Measurements from ENCODE around the gene DCHS2.

Gene DCHS2, protein sequence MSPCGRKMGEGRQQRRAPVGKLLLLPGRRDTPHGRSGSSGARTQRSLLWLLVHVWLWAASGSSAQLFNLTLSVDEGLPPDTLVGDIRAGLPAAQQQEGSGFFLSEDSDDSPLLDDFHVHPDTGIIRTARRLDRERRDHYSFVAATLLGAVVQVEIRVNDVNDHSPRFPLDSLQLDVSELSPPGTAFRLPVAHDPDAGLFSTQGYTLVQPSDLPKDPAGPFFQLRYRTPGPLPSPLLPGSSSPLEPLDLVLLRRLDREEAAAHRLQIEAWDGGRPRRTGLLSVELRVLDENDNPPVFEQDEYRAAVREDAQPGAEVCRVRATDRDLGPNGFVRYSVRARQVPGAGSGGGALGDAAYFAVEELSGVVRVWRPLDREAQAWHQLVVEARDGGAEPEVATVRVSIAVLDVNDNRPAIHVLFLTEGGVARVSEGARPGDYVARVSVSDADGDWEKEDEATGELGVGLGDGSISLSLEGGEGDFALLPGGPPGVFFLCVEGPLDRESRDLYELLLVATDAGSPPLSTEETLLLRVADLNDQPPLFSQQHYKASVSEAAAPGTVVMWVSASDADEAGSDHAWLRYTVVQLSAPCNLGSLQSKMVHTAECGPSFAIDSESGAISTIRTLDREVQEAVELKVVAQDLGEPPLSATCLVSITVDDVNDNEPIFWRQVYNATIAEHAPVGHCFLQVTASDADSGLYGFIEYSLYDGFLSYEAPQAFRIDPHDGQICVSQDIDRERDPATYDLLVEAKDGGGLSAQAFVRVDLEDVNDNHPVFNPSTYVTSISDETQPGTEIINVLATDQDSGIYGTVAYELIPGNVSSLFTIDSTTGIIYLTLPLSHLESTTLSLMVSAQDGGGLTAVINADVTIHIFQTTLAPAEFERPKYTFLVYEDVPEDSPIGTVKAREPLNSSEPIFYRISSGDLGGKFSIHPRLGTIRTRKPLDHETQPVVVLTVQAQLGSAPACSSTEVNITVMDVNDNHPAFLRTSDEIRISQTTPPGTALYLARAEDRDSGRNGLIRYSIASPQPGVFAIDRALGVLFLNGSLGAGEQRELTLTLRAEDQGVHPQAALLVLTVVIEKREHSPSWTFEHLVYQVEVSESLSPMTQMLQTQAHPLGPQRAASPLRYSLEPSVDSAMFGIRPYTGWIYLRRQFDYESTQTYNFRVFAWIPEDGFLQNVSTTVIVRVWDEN (N-terminal part only)

DNA sequence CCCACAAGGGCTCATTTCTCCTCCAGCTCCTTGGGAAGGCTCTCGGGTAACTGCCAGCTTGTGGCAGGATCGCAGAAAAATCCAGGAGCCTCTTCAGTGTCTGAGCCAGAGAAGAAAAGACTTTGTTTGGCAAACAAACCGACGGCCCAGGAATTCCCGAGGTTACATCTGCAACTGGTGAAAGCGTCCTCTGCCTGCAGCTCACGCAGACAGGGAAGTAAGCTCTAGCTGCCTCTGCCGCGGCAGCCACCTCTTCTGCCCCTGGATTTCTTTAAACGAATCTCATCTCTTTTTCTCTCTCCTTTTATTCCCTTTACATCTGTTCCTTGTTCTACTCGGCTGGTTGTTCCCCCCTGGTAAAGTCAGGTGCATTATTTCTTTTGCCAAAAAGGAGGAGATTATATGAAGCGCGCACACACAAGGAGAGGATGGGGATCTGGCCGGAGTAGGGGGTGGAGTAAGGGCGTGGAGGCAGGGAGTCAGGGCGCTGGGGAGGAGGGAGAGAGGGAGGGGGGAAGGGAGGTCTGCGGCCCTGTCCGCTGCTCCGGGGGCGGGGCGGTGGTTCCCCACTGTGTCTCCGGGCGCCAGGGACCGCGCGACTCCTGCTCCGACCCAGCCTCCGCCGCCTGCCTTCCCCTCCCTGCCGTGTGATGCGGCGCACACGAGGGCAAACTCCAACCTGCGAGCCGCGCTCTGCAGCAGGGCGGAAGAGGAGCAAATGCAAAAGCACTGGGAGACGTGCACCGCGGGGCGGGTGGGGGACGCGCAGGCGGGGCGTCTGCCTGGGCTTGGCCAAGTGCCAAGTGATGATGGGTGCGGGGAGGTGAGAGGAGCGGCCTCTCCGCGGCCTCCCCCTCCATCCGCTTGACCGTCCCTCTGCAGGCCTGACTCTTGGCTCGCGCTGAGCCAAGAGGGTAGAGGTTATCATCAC is at the start of gene DCHS2:
TSS of gene DCHS2 (minus strand) at position 459 of the 931 bp plus-strand sequence. CDS start at position 15, 444 bp downstream.
- peak; percentile 59 for FAIRE-seq
- peak; percentile 35 for DNase-seq (ENCODE audit: insufficient read length, low spot score)

DNA sequence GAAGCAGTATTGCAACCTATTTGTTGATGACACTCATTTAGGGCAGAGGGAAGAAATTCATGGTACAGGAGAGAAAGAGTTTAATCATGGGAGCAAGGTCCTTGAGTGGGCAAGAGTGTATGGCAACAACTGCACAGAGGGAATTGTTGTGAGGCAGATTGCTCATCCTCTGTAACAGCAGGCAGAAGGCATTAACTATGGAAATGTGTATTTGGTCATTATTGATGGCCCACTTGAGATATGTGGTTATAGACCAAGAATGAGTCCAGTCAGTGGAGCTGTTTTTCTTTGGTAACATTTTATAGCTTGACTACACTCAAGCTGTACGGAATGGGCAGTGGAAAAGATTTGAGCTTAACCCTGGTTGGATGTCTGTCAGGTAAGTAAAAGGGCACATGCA is 42.7 kb upstream of the DCHS2 start:
- FAIRE-seq (no peak), DNase-seq (ENCODE audit: insufficient read length, low spot score) (no peak)

DNA sequence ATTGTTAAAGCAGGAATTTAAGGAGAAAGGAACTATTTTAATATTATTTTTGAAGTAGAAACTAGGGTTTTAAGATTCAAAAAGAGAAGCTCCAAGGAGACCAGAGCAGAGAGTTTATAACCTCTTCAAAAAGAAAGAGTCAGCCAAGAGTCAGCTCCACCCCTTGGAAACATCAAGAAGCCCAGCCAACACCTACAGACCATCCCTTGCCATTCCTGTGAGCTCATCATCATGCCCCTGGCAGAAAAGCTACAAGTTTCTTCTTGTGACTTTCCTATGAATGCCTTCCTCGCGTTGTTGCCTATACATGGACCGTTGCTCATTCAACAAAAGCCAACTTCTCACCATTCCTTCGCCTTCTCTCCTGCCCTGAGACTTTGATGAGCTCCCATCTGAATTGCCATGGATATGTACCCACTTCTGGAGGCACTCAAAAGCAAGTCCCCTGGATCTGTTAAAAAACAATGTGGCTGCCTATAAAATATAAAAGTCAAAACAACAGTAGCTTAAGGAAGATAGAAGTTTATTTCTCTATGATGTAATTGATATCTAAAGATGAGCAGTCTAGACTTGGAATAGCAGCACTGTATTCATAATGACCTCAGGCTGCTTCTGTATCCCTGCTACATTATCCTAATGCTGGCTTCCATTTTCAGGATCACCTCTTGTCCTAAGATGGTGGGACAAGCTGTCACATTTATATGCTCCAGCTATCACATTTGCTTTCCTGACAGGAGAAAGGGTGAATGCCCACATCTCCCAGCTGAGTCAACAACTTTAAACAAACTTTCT is 38.3 kb upstream of the DCHS2 start:
- FAIRE-seq = no peak

DNA sequence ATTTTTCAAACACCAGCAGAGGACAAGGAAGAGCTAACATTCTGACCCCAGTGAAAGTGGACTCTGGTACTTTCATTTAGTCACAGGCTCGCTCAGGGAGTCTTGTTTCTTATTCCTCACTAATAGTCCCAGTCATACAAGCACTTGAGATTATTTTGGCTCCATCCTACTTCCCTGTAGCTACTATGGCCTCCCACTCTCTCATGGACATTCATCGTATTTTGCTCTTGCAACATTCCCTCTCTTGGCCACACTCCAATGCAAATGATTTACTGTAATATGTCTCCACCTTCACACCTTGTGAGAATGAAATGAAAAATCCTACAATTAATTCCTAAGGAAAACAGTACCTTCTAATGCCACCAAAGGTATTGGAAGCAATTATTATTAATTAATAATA is 37.3 kb upstream of the DCHS2 start:
- FAIRE-seq = no peak

More for the DNA sequence above, 38.3 kb upstream of the DCHS2 start:
- no peak for DNase-seq (ENCODE audit: insufficient read length, low spot score)

DNA sequence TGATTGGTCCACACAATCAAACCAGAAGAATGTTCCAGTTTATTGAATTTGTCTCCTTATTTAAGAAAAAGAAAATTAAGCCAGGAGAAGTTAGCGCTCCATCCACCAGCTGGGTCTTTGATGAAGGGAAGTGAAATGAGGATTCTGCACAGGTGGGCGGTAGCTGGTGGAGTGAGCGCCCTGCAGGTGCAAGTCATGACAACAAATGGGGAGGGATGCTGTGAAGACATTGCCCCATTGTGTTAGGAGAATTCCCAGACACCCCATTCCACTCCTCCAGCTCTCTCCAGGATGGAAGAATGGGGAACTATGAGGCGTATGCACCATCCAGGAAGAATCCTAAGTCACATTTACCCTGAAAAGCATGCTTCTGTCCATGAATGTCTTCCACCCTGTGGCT is 35.7 kb upstream of the DCHS2 start:
- no peak for FAIRE-seq
- no peak for DNase-seq (ENCODE audit: insufficient read length, low spot score)

More for the DNA sequence above, 37.3 kb upstream of the DCHS2 start:
- no peak for DNase-seq (ENCODE audit: insufficient read length, low spot score)

DNA sequence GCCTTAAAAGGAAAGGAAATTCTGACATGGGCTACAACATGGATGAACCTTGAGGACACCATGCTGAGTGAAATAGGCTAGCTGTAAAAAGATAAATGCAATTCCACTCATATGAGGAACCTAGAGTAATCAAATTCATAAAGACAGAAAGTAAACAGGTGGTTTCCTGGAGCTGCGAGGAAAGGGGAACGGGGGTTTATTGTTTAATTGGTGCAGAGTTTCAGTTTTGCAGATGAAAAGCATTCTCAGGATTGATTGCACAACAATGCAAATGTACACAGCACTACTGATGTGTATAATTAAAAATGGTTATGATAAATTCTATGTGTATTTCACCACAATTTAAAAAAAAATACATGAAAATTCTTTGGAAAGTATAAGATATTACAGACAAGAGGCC is 34.6 kb upstream of the DCHS2 start:
- DNase-seq (ENCODE audit: insufficient read length, low spot score) (no peak), FAIRE-seq (no peak)

DNA sequence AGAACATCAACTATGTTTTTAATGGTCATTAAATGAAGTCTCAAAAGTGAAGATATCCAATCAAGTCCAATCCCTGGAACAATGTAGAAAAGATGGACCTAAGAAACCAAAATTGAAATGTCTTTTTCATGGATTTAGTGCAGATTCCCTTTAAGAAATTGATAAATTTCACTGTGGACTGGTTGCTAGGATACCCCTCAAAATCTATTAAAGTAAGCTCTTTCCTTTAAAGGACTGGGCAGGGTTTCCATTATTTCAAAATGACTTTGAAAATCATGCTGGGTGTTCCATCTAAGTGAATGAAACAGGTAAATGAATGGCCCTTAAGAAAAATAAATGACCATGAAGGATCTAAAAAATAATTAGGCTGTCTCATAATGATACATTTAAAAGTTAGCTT is 30.0 kb upstream of the DCHS2 start:
- DNase-seq (ENCODE audit: insufficient read length, low spot score) = no peak
- no peak for FAIRE-seq

DNA sequence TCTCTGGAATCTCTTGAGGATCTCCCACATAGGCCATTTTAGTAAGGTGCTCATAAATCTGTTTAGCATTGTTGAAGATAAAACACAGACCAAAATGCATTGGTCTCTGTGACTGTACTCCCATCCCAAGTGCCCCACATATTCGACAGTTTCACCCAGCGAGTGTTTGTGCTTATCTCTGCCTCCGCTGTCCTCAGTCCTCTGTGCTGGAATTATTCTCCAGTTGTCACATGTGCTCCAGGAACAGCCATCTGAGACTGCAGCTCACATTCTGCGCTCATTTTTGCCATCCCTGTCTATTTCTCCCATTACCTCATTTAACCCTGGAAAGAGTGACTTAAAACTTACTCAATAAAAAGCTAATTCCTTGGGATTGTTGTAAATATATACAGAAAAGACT is 27.6 kb upstream of the DCHS2 start:
- FAIRE-seq = no peak

DNA sequence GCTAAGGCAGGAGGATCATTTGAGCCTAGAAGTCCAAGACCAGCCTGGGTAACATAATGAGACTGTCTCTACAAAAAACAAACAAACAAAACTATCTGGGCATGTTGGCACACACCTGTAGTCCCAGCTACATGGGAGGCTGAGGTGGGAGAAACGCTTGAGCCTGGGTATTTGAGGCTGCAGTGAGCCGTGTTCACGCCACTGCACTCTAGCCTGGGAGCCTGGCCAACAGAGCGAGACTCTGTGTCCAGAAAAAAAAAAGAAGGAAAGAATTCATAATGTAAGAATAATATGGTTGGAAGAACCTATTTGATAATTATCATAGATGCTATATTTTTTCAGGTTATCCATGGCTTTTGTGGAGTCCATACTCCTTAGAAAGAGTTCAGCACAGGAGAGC is 26.0 kb upstream of the DCHS2 start:
- DNase-seq (ENCODE audit: insufficient read length, low spot score) (no peak), FAIRE-seq (no peak)

More for the DNA sequence above, 27.6 kb upstream of the DCHS2 start:
- no peak for DNase-seq (ENCODE audit: insufficient read length, low spot score)

DNA sequence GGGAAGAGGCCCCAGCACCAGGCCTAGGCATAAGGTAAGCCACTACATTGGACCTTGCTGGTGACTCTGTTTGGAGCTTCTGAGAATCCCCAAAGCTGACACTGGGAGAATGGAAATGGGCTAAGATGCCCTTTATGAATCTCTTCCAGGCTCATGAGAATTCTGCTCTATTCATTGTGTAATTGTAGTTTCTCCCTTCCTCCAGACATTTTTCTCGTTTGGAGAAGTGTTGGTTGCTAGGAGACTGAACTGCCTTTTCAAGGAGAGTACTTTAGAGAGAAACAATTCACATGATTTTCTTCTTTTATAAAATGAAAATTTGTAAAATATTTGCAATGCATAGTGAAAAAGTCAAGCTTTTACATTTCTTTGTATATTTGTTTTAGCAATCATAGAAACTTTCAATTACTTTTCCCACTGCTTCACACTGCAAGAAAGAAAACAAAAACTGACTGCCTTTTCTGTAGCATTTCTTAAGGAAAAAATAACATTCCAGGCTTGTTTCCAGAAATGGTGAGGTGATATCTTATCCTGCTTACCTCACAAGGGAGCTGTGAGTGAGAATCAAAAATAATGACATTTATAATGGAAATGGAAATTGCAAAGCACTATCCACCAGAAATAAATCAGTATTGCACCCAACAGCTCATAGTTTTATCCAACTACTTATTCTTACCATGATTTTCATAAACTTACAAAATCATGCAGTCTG is 24.9 kb upstream of the DCHS2 start:
- no peak for DNase-seq (ENCODE audit: insufficient read length, low spot score)
- no peak for FAIRE-seq

DNA sequence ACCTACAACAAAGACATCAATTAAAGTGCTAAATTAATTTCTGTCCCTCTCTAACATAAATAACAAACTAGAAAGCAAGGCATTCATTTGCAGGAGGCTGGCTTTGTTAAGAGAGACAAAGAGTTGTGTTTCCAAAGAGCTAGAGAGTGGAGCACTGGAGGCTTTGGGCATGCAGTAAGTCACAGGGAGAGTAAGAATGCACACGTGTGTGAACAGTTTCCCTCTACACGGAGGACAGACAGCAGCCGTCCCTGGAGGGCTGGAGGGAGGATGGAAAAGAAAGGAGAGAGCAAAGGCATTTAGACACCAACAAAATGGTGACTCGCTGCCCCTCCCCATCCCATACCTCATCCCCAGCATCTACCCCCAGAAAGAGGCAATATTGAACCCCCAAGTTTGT is 20.4 kb upstream of the DCHS2 start:
- FAIRE-seq (no peak), DNase-seq (ENCODE audit: insufficient read length, low spot score) (no peak)

DNA sequence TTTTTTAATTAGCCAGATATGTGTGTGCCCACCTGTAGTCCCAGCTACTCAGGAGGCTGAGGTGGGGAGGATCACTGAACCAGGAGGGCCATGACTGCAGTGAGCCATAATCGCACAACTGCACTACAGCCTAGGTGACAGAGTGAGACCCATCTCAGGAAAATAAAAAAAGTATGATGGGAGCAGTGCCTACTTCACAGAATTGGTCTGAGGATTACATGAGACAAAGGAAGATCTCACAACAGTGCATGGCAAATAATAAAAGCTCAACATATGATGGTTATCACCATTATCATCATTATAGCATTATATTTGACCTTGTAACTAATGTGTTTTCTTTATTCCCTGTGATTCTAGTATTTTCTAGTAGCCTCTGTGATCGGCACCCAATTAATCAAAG is 19.9 kb upstream of the DCHS2 start:
- FAIRE-seq (no peak), DNase-seq (ENCODE audit: insufficient read length, low spot score) (no peak)

DNA sequence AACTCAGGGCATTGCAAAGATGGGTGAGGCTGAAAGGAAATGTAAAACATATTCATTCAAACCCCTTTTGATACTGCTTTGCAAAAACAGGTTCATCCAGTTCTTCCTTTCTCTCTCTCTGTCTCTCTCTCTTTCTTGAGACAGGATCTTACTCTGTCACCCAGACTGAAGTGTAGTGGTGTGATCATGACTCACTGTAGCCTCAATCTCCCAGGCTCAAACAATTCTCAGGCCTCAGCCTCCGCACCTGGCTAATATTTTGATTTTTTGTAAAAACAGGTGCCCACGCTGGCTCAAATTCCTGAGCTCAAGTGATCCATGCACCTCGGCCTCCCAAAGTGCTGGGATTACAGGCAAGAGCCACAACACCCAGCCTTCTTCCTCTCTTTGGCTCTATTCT is 15.6 kb upstream of the DCHS2 start:
- no peak for FAIRE-seq
- no peak for DNase-seq (ENCODE audit: insufficient read length, low spot score)

DNA sequence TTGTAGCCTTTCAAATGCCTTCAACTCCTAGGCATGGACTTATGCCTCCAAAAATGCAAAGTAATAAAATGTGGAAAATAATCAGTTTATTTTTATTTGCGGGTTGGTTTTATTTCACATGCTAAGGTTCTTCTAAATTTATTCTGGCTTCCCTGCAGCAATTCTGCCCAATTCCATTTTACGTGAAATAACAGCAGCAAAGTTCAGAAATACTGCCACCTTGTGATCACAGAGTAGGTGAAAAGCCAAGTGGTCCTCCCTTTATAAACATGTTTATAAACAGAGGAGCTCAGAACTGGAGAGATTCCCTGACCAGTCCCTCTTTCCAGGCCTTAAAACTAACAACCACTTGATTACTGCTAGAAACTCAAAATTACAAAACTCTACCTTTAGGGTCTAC is 14.7 kb upstream of the DCHS2 start:
- FAIRE-seq (peak; percentile 90), DNase-seq (ENCODE audit: insufficient read length, low spot score) (no peak)

DNA sequence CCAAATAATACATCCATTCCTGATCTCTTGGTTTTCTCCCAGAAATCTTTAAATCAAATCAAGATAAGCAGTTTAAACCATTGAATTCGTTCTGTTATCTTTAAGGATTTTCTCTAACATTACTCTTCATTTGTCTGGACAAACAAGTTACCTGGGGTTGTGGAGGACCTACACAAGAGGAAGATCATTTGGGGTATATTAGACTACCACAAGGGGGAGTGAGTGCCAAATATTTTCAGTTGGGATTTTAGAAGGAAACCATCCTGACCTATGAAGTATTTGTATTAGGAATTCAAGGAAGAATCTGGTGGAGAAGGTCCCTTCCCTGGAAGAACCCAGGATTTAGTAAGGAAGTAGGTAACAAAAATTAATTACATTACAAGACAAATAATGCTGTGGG is 12.0 kb upstream of the DCHS2 start:
- FAIRE-seq = no peak

DNA sequence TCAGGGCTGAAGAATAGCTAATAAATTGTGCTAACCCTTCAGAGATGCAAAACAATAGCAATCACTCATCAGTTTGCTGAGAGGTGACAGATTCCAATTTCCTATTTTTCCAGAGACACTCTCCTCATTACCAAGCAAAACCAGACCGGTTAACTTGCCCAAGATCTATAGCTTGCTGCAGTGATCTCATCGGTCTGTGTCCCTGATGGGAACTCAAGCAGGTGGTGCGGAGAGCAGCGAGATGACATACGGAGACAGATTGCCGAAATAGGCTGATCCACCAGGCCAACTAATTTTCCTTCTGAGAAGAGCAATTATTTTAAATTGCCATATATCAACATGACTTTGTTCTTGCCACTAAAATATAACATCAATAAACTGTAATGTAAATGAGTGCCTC is 10.5 kb upstream of the DCHS2 start:
- no peak for FAIRE-seq
- DNase-seq (ENCODE audit: insufficient read length, low spot score) = no peak

More for the DNA sequence above, 12.0 kb upstream of the DCHS2 start:
- DNase-seq (ENCODE audit: insufficient read length, low spot score) = no peak

DNA sequence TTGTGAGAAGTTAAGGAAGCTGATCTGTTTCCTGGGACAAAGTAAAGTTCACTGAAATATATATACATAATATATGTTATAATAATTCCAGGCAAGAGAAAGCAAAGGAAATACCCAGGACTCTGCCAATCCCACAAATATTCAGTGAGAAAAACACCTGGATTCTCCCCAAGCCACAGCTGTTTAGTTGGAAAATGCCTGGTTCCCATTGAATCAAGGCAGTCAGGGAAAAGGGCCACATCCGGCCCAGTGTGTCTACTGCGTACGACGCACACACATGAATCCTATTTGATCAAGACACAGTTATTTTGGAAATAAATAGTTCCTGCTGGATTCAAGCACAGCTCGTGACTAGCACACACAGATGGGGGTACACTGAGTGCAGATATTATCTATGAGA is 6.3 kb upstream of the DCHS2 start:
- DNase-seq (ENCODE audit: insufficient read length, low spot score) = no peak
- no peak for FAIRE-seq

DNA sequence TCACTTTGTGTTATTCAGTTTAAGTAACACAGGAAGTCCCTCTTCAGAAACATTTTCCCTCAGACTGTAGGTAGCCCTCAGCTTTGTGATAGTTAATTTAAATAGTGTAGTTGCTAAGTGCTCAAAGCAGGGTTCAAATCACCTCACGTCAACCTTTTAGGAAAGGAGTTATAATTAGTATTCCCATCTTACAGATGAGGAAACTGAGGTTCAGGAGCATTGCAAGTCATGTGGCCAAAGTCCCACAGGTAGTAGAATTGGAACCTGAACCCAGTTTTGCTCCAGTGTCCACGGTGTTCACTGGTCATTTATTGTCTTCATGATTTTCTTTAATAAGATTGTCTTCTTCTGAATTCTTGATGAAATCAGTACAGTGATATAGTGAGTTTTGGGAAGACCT is 4.3 kb upstream of the DCHS2 start:
- FAIRE-seq (no peak), DNase-seq (ENCODE audit: insufficient read length, low spot score) (no peak)

DNA sequence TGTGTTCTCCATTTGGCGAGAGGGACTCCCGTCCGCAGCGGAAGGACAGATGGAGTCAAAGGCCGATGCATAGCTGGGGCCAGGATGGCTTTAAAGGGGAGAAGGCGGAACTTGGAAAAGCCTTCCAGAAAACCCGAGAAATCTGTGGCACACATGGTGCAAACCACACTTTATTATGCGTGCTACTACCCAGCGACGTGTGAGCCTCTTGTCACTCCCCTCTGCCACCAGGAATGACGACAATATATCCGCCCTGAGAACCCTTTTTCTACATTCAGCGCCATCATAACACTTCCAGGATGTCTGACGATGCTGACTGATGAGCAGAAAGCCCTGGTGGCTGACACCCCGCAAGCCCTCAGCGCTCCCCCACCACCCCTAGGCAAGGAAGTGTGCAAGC is 689 bp upstream of the DCHS2 start:
- FAIRE-seq = peak; percentile 28
- DNase-seq (ENCODE audit: insufficient read length, low spot score) = no peak
